Nephron progenitor cell (in vitro differentiated cells): ENCODE data around the gene APOL5.

Experiments
- DNase-seq: peaks from one replicate; pipeline ENCODE4 v3.0.0; 2021
- H3K27ac Mint-ChIP-seq: 2 replicates; pipeline ENCODE4 v1.8.0; 2021; ENCODE audit warnings: mild to moderate bottlenecking, moderate library complexity, mixed read lengths
- H3K27me3 Mint-ChIP-seq: 2 replicates; pipeline ENCODE4 v1.8.0; 2021; ENCODE audit warnings: mild to moderate bottlenecking, low read depth, mixed read lengths; ENCODE audit not compliant: poor library complexity
- H3K36me3 Mint-ChIP-seq: 2 replicates; pipeline ENCODE4 v1.8.0; 2021; ENCODE audit warnings: low read depth, mixed read lengths
- H3K4me1 Mint-ChIP-seq: 2 replicates; pipeline ENCODE4 v1.8.0; 2021; ENCODE audit warnings: mixed read lengths
- H3K4me3 Mint-ChIP-seq: 2 replicates; pipeline ENCODE4 v1.8.0; 2021; ENCODE audit warnings: mild to moderate bottlenecking, moderate library complexity, mixed read lengths
- H3K9me3 Mint-ChIP-seq: 2 replicates; pipeline ENCODE4 v1.8.0; 2021; ENCODE audit warnings: mild to moderate bottlenecking, moderate library complexity, mixed read lengths
- CTCF ChIP-seq: fragments of 200-600 bp; sonication (generic); IDR thresholded peaks from 2 replicates; pipeline ENCODE4 v1.5.0; 2021; ENCODE audit warnings: antibody characterized with exemption

Gene APOL5

GRCh38 chr22:35721960-35722359 lies 4.3 kb downstream of the APOL5 start:
- H3K9me3 Mint-ChIP-seq: peaks cover 21% of the 10 kb centered on the region
- DNase-seq: no peak

GRCh38 chr22:35725521-35725920 lies 7.8 kb downstream of the APOL5 start:
- H3K9me3 Mint-ChIP-seq: no peaks in the 10 kb centered on the region
- H3K36me3 Mint-ChIP-seq: no peaks in the 10 kb centered on the region
- peaks cover 3% of the 10 kb centered on the region for H3K27me3 Mint-ChIP-seq
- TF ChIP-seq CTCF: no peak
- H3K27ac Mint-ChIP-seq: no peak overlapping the region
- no peaks in the 10 kb centered on the region for H3K4me1 Mint-ChIP-seq
- DNase-seq: no peak
- H3K4me3 Mint-ChIP-seq: no peak overlapping the region

More at GRCh38 chr22:35721960-35722359, 4.3 kb downstream of the APOL5 start:
- Mint-ChIP-seq H3K27me3 (peaks cover 4% of the 10 kb centered on the region), H3K4me3 (no peak overlapping the region), H3K27ac (no peak overlapping the region), H3K36me3 (no peaks in the 10 kb centered on the region), H3K4me1 (no peaks in the 10 kb centered on the region)
- TF ChIP-seq CTCF: no peak

GRCh38 chr22:35726398-35726797 lies 8.7 kb downstream of the APOL5 start:
- H3K4me1 Mint-ChIP-seq: no peaks in the 10 kb centered on the region
- no peak overlapping the region for H3K27ac Mint-ChIP-seq
- DNase-seq: no peak
- H3K4me3 Mint-ChIP-seq: no peak overlapping the region
- H3K9me3 Mint-ChIP-seq: no peaks in the 10 kb centered on the region
- peaks cover 3% of the 10 kb centered on the region for H3K27me3 Mint-ChIP-seq
- no peak for TF ChIP-seq CTCF
- H3K36me3 Mint-ChIP-seq: no peaks in the 10 kb centered on the region

- no peak for TF ChIP-seq CTCF
- Mint-ChIP-seq H3K27ac (peak overlapping the region; percentile 78), H3K36me3 (no peaks in the 10 kb centered on the region), H3K27me3 (peaks cover 3% of the 10 kb centered on the region), H3K9me3 (no peaks in the 10 kb centered on the region), H3K4me1 (no peaks in the 10 kb centered on the region), H3K4me3 (no peak overlapping the region)
- DNase-seq: no peak
Observed at GRCh38 chr22:35726933-35727332, 9.3 kb downstream of the APOL5 start.

GRCh38 chr22:35727436-35727835 lies 9.8 kb downstream of the APOL5 start:
- Mint-ChIP-seq H3K27ac (no peak overlapping the region), H3K4me1 (no peaks in the 10 kb centered on the region), H3K36me3 (no peaks in the 10 kb centered on the region), H3K9me3 (no peaks in the 10 kb centered on the region), H3K27me3 (peaks cover 6% of the 10 kb centered on the region), H3K4me3 (no peak overlapping the region)
- DNase-seq: no peak
- TF ChIP-seq CTCF: no peak

GRCh38 chr22:35728639-35729308 lies 11.1 kb downstream of the APOL5 start:
- no peak for DNase-seq
- Mint-ChIP-seq H3K4me3 (no peak overlapping the region), H3K4me1 (no peaks in the 10 kb centered on the region), H3K36me3 (no peaks in the 10 kb centered on the region), H3K9me3 (no peaks in the 10 kb centered on the region), H3K27me3 (peaks cover 6% of the 10 kb centered on the region), H3K27ac (no peak overlapping the region)
- no peak for TF ChIP-seq CTCF
